Activated T-cell treated with anti-CD3 and anti-CD28 coated beads for 1 hour (primary cell): ENCODE measurements around the gene CALHM6.
"Not testable (repeated sequence)": the region's sequence is repeated elsewhere in the genome, so short reads cannot be mapped to it uniquely, and the experiment has no call there.

ENCODE experiments used
- DNase-seq: peaks from one replicate; pipeline ENCODE4 v3.0.0-alpha.2; 2020; ENCODE audit warnings: low read depth

CALHM6 gene

GRCh38 chr6:116476002-116476678, 15.0 kb downstream of the CALHM6 start:
- DNase-seq: no peak

GRCh38 chr6:116482780-116483179, 21.6 kb downstream of the CALHM6 start:
- no peak for DNase-seq

- no peak for DNase-seq
Measured at GRCh38 chr6:116483616-116484015, 22.4 kb downstream of the CALHM6 start.

- DNase-seq: no peak
Measured at GRCh38 chr6:116485559-116486184, 24.5 kb downstream of the CALHM6 start.

GRCh38 chr6:116491610-116492330, 30.6 kb downstream of the CALHM6 start:
- DNase-seq: no peak

GRCh38 chr6:116492331-116493067, 31.3 kb downstream of the CALHM6 start:
- DNase-seq: no peak

GRCh38 chr6:116495161-116495560, 34.0 kb downstream of the CALHM6 start:
- DNase-seq: not testable (repeated sequence)

- no peak for DNase-seq
Measured at GRCh38 chr6:116497113-116497676, 36.0 kb downstream of the CALHM6 start.

- no peak for DNase-seq
Measured at GRCh38 chr6:116500969-116501433, 39.8 kb downstream of the CALHM6 start.

- DNase-seq: no peak
Measured at GRCh38 chr6:116507324-116507723, 46.1 kb downstream of the CALHM6 start.

GRCh38 chr6:116508527-116508926, 47.4 kb downstream of the CALHM6 start:
- DNase-seq: no peak

GRCh38 chr6:116511424-116512110, 50.4 kb downstream of the CALHM6 start, which contains the start of gene CALHM5:
Gene CALHM5, plus strand, starts transcription at chr6:116511639. Its CDS starts 58 bp downstream, at chr6:116511697.
- DNase-seq: no peak

- no peak for DNase-seq
Measured at GRCh38 chr6:116512111-116512559, 51.0 kb downstream of the CALHM6 start.

- no peak for DNase-seq
Measured at GRCh38 chr6:116512734-116513133, 51.6 kb downstream of the CALHM6 start.
